TTC549 (cell line): ENCODE measurements around the gene RPS10.

Source experiments
- FAIRE-seq: peaks from 2 replicates; lab custom pipeline; 2012; peaks lifted over from hg19 to GRCh38; lab: Jason Lieb, UNC

The RPS10 gene

DNA sequence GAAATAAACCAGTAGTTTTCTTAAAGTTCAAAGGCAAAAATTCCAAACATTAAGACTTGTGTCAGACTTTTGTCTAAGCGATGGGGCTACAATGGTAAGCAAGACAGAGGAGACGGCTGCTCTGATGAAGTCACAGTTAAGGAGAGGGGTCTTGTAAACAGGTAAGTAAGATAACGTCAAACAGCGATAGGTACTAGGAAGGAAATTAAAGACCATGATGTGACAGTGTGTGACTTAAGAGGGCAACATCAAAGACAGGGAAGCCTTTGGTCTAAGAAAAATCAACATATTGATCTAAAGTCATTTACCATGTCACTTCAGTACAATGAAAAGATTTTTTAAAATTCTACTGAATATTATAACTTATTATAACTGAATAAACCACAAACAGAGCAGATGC, 56.5 kb downstream of the RPS10 start:
- no peak for FAIRE-seq
